Kidney (tissue), 14 donors: Measurements from ENCODE around the gene ATP1A3. TPM values are rescaled to one million over a fixed set of nuclear protein-coding genes. Genes with fewer than 3 reads are reported as not detected.

Experiments used
- DNase-seq, 5 donors: peaks; one replicate each; pipeline ENCODE4 v3.0.0-alpha.2; 2013 to 2020
- FAIRE-seq: peaks from 2 replicates; lab custom pipeline; 2012; peaks lifted over from hg19 to GRCh38; lab: Jason Lieb, UNC
- H3K27ac ChIP-seq, 2 donors: one replicate each; pipeline ENCODE4 v1.7.0; 2013; ENCODE audit warnings: low read depth in 2 of 2, low read length in 2 of 2, inconsistent platforms in 1 of 2
- H3K27me3 ChIP-seq: one replicate; pipeline ENCODE4 v1.7.1; 2013; ENCODE audit warnings: low read length, inconsistent platforms; ENCODE audit not compliant: control insufficient read depth, insufficient read depth
- H3K36me3 ChIP-seq, 3 donors: one replicate each; pipeline versions ENCODE4 v1.7.0 to v1.7.1; 2013; ENCODE audit warnings: low read length in 3 of 3, control low read depth in 1 of 3, inconsistent platforms in 1 of 3; ENCODE audit not compliant: insufficient read depth in 3 of 3, control insufficient read depth in 2 of 3
- H3K4me1 ChIP-seq, 3 donors: one replicate each; pipeline versions ENCODE4 v1.7.0 to v1.7.1; 2013; ENCODE audit warnings: low read length in 3 of 3, inconsistent platforms in 1 of 3, low read depth in 1 of 3; ENCODE audit not compliant: control insufficient read depth in 2 of 3, insufficient read depth in 2 of 3
- H3K4me3 ChIP-seq, 3 donors: one replicate each; pipeline versions ENCODE4 v1.7.0 to v1.8.1; 2013; ENCODE audit warnings: low read length in 3 of 3, control low read depth in 1 of 3, inconsistent platforms in 1 of 3
- H3K9ac ChIP-seq, 3 donors: one replicate each; pipeline versions ENCODE4 v1.7.0 to v1.7.1; 2013; ENCODE audit warnings: low read length in 3 of 3, control low read depth in 1 of 3, inconsistent platforms in 1 of 3
- H3K9me3 ChIP-seq, 3 donors: one replicate each; pipeline versions ENCODE4 v1.7.0 to v1.7.1; 2013; ENCODE audit warnings: low read length in 3 of 3, control low read depth in 1 of 3, inconsistent platforms in 1 of 3; ENCODE audit not compliant: control insufficient read depth in 2 of 3, insufficient read depth in 1 of 3
- intact Hi-C: fragments of 100-400 bp; cut with DNase I; formaldehyde crosslinking; loops from one replicate; pipeline ENCODE4 v1.11.1; 2022
- polyA plus RNA-seq: library from polyadenylated mRNA; stranded (reverse); fragments of 350-450 nt; fragmentation: Illumina TruSeq; extraction: RNeasy Lipid Tissue Mini Kit (QIAGEN cat#74804); gene quantifications from one replicate; pipeline ENCODE4 v1.2.3, GENCODE V29; 2014; ENCODE audit warnings: low read depth, low replicate concordance; ENCODE audit not compliant: insufficient read depth
- total RNA-seq: library from RNA; stranded (reverse); fragmentation: NEBNext Ultra II Directional; extraction: Animal tissue kit (Norgen Biotek cat#: 25700); gene quantifications from one replicate; pipeline ENCODE4 v1.2.1, GENCODE V29; 2021
- TF ChIP-seq, protein P1 (sequence below): IDR thresholded peaks from 3 replicates; pipeline ENCODE4 v1.5.1; 2012; ENCODE audit warnings: mild to moderate bottlenecking, moderate library complexity, borderline replicate concordance; ENCODE audit not compliant: insufficient read depth; ENCODE audit errors: extremely low read depth
- donor health status: control.
- donor health status: control.
- donor health status: control.
- donor health status: control.
- donor health status: control.
- donor health status: DM: yes; HTN: yes; CAD: no.
- donor health status: Normal renal cell carcinoma (clear cell type).

ATP1A3 gene
- total and polyA plus RNA-seq, 2 donors from 2014 or later, result not detected

DNA sequence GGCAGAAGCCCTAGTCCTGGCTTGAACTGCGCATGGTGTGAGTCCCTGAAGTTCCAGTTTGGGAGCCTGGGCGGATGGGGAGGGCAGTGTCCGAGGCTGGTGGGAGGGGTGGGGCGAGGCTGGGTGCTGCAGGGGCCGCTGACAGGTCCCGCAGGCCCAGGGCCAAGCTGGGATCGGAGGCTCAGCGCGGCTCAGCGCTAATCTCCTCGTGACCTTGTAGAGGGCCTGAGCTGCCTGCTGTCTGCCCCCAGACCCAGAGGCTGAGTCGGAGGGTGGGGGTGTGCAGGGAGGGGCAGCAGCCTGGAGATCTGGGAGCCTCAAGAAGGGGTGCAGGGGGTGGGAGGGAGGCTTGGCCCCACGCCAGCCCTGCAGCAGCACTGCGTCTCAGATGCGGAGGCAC, 3.0 kb downstream of the ATP1A3 start:
- FAIRE-seq, result no peak
- no peak for DNase-seq
- intact Hi-C loops, result no loop called here
- TF ChIP-seq, protein P1, sequence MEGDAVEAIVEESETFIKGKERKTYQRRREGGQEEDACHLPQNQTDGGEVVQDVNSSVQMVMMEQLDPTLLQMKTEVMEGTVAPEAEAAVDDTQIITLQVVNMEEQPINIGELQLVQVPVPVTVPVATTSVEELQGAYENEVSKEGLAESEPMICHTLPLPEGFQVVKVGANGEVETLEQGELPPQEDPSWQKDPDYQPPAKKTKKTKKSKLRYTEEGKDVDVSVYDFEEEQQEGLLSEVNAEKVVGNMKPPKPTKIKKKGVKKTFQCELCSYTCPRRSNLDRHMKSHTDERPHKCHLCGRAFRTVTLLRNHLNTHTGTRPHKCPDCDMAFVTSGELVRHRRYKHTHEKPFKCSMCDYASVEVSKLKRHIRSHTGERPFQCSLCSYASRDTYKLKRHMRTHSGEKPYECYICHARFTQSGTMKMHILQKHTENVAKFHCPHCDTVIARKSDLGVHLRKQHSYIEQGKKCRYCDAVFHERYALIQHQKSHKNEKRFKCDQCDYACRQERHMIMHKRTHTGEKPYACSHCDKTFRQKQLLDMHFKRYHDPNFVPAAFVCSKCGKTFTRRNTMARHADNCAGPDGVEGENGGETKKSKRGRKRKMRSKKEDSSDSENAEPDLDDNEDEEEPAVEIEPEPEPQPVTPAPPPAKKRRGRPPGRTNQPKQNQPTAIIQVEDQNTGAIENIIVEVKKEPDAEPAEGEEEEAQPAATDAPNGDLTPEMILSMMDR, result no peak
- Histone ChIP-seq H3K4me3 (no peak overlapping the region), H3K27me3 (peaks cover 10% of the 10 kb centered on the region), H3K27ac (no peak overlapping the region), H3K36me3 (no peaks in the 10 kb centered on the region), H3K4me1 (peaks cover 0 to 3% (median 0%) of the 10 kb centered on the region in 3 donors), H3K9me3 (no peaks in the 10 kb centered on the region), H3K9ac (no peak overlapping the region)

DNA sequence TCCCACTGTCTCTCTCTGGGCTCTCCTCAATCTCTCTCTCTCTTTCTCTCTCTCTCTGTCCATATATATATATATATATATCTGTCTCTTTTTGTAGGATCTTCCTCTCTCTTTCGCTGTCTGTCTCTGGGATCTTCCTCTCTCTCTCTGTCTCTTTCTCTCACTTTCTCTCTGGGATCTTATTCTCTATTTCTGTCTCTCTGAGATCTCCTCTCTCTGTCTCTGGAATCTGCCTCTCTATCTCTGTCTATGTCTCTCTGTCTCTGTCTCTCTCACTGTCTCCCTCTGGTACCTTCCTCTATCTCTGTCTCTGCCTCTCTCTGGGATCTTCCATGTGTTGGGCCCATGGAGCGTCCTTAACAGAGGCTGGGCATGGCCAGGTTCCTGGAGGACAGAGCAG, 3.4 kb downstream of the ATP1A3 start:
- Histone ChIP-seq H3K9me3 (no peaks in the 10 kb centered on the region), H3K9ac (no peak overlapping the region), H3K4me3 (no peak overlapping the region), H3K27me3 (peaks cover 10% of the 10 kb centered on the region), H3K27ac (no peak overlapping the region), H3K4me1 (peaks cover 0 to 3% (median 0%) of the 10 kb centered on the region in 3 donors), H3K36me3 (no peaks in the 10 kb centered on the region)
- TF ChIP-seq, protein P1, result no peak
- DNase-seq, result no peak
- no peak for FAIRE-seq
- intact Hi-C loops, result no loop called here

DNA sequence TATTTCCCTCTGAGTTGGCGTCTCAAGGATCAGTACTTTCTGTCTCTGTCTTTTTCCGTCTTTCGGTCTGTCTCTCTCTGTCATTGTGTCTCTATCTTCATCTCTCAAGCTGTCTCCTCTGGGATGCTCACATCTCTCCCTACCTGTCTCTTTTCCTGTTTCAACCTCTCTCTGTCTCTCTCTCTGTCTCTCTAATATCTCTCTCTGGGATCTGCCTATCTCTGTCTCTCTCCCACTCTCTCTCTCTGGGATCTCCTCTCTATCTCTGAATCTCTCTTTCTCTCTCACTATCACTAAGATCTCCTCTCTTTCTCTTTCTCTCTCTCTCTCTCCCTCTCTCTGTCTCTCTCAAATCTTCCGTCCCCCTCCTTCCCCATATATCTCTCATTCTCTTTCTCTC, 4.0 kb downstream of the ATP1A3 start:
- H3K9ac ChIP-seq, result no peak overlapping the region
- no peaks in the 10 kb centered on the region for H3K36me3 ChIP-seq
- no peak for FAIRE-seq
- intact Hi-C loops, result no loop called here
- no peak for DNase-seq
- no peak overlapping the region for H3K4me3 ChIP-seq
- H3K27ac ChIP-seq, result no peak overlapping the region
- peaks cover 7% of the 10 kb centered on the region for H3K27me3 ChIP-seq
- TF ChIP-seq, protein P1, result no peak
- H3K9me3 ChIP-seq, result no peaks in the 10 kb centered on the region
- H3K4me1 ChIP-seq, result peaks cover 0 to 3% (median 0%) of the 10 kb centered on the region in 3 donors

DNA sequence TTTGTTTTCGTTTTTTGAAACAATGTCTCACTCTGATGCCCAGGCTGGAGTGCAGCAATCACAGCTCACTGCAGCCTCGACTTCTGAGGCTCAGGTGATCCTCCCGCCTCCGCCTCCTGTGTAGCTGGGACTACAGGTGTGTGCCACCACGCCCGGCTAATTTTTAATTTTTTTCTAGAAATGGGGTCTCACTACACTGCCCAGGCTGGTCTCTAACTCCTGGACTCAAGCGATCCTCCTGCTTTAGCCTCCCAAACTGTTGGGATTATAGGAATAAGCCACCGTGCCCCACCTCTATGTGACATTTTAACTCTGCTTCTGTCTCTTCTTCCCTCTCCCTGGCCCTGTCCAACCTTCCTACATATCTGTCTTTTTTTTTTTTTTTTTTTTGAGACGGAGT, 5.1 kb downstream of the ATP1A3 start:
- TF ChIP-seq, protein P1, result no peak
- Histone ChIP-seq H3K27me3 (peaks cover 2% of the 10 kb centered on the region), H3K36me3 (no peaks in the 10 kb centered on the region), H3K4me1 (peaks cover 0 to 3% (median 0%) of the 10 kb centered on the region in 3 donors), H3K9ac (no peak overlapping the region), H3K27ac (no peak overlapping the region), H3K9me3 (no peaks in the 10 kb centered on the region), H3K4me3 (no peak overlapping the region)
- FAIRE-seq (no peak), DNase-seq (no peak)
- intact Hi-C loops, result no loop called here
